HCT116 (cell line): ENCODE measurements around the gene STKLD1. TPM values are rescaled to one million over a fixed set of nuclear protein-coding genes. Genes with fewer than 3 reads are reported as not detected.

ENCODE experiments used
- ATAC-seq: fragments of 200-7000 bp; cut with Tn5 transposase; 2 replicates; pipeline ENCODE4 v1.9.1; 2020; ENCODE audit warnings: mild to moderate bottlenecking, moderate library complexity
- BruUV-seq: library from RNA; stranded (reverse); fragments of 400-500 nt; replicated peaks from 2 replicates; lab custom pipeline; 2021; lab: Mats Ljungman, UMichigan
- CTCF ChIA-PET: fragments of 300-600 bp; sonication (Branson Sonifier 250); formaldehyde crosslinking; loops from one replicate; lab custom pipeline; 2021; ENCODE audit warnings: antibody characterized with exemption; lab: Charles Lee
- POLR2A ChIA-PET: fragments of 300-600, 350-600 bp; sonication (Branson Sonifier 250); formaldehyde crosslinking; loops from one replicate; lab custom pipeline; 2021; ENCODE audit warnings: antibody characterized with exemption; lab: Charles Lee
- RAD21 ChIA-PET, 2 experiments: fragments of 300-600 bp; sonication (Branson Sonifier 250); formaldehyde crosslinking; loops; one replicate each; lab custom pipeline; 2023; ENCODE audit warnings: low total read pairs in 2 of 2; ENCODE audit not compliant: uncharacterized antibody in 2 of 2, unreplicated experiment in 2 of 2, low non-redundant PET in 1 of 2; lab: Charles Lee
- DNase-seq: peaks from one replicate; pipeline ENCODE4 v3.0.0-alpha.2; 2010; ENCODE audit warnings: low read depth, low spot score
- H2AFZ ChIP-seq: fragments of 200-600 bp; shearing (Covaris generic), sonication (generic); 2 replicates; pipeline ENCODE4 v1.6.1; 2017; ENCODE audit warnings: low read depth, mixed run types, mixed read lengths, antibody characterized with exemption, low read length; ENCODE audit not compliant: poor library complexity, severe bottlenecking
- H3K27ac ChIP-seq: 2 replicates; pipeline ENCODE4 v1.5.1; 2012; ENCODE audit warnings: low read depth, low read length
- H3K27me3 ChIP-seq: fragments of 200-600 bp; sonication (generic); 2 replicates; pipeline ENCODE4 v1.6.1; 2016; ENCODE audit warnings: mixed run types, low read length, mixed read lengths; ENCODE audit not compliant: insufficient read depth
- H3K36me3 ChIP-seq, 2 experiments: fragments of 200-500 bp in 1 of 2; fragments of 200-600 bp in 1 of 2; sonication (Bioruptor generic) in 1 of 2; sonication (generic) in 1 of 2; 2 replicates each; pipeline versions ENCODE4 v1.5.1 to v1.6.1; 2014 to 2016; ENCODE audit warnings: low read length in 2 of 2, inconsistent platforms in 1 of 2, mixed read lengths in 1 of 2, mixed run types in 1 of 2; ENCODE audit not compliant: insufficient read depth in 2 of 2, control insufficient read depth in 1 of 2
- H3K4me1 ChIP-seq, 2 experiments: fragments of 200-600 bp in 1 of 2; sonication (generic) in 1 of 2; 2 replicates each; pipeline versions ENCODE4 v1.5.1 to v1.6.1; 2012 to 2017; ENCODE audit warnings: low read length in 2 of 2, inconsistent platforms in 1 of 2, mild to moderate bottlenecking in 1 of 2, mixed read lengths in 1 of 2, mixed run types in 1 of 2, moderate library complexity in 1 of 2; ENCODE audit not compliant: insufficient read depth in 2 of 2, control insufficient read depth in 1 of 2
- H3K4me2 ChIP-seq: fragments of 200-600 bp; sonication (generic); 2 replicates; pipeline ENCODE4 v1.6.1; 2017; ENCODE audit warnings: mixed run types, low read length, mixed read lengths
- H3K4me3 ChIP-seq, 2 experiments: fragments of 200-600 bp in 1 of 2; sonication (generic) in 1 of 2; replicated peaks in 1 of 2; 2 replicates each; pipeline ENCODE4 v1.5.1; 2011 to 2016; ENCODE audit warnings: low read length in 2 of 2, control low read depth in 1 of 2, low read depth in 1 of 2, mild to moderate bottlenecking in 1 of 2, mixed read lengths in 1 of 2, mixed run types in 1 of 2
- H3K79me2 ChIP-seq: fragments of 200-600 bp; sonication (generic); 2 replicates; pipeline ENCODE4 v1.6.1; 2017; ENCODE audit warnings: mild to moderate bottlenecking, mixed run types, low read length, moderate library complexity, mixed read lengths; ENCODE audit not compliant: insufficient read depth
- H3K9ac ChIP-seq: fragments of 200-600 bp; sonication (generic); 2 replicates; pipeline ENCODE4 v1.6.1; 2016; ENCODE audit warnings: low read length, mixed read lengths
- H3K9me2 ChIP-seq: fragments of 200-600 bp; sonication (generic), shearing (Covaris generic); 2 replicates; pipeline ENCODE4 v1.6.1; 2017; ENCODE audit warnings: mixed run types, mild to moderate bottlenecking, moderate library complexity; ENCODE audit not compliant: insufficient read depth
- H3K9me3 ChIP-seq, 2 experiments: fragments of 200-500 bp in 1 of 2; fragments of 200-600 bp in 1 of 2; sonication (Bioruptor generic) in 1 of 2; sonication (generic) in 1 of 2; 2 replicates each; pipeline ENCODE4 v1.6.1; 2014 to 2017; ENCODE audit warnings: low read length in 2 of 2, mixed read lengths in 2 of 2, inconsistent platforms in 1 of 2, low read depth in 1 of 2, mild to moderate bottlenecking in 1 of 2, mixed run types in 1 of 2, moderate library complexity in 1 of 2; ENCODE audit not compliant: control insufficient read depth in 1 of 2, insufficient read depth in 1 of 2
- H4K20me1 ChIP-seq: fragments of 200-600 bp; sonication (generic), shearing (Covaris generic); 2 replicates; pipeline ENCODE4 v1.6.1; 2017; ENCODE audit warnings: mixed run types, mild to moderate bottlenecking, moderate library complexity; ENCODE audit not compliant: insufficient read depth
- ATF3 ChIP-seq: IDR thresholded peaks from 2 replicates; pipeline ENCODE4 v1.6.1; 2012
- EGR1 ChIP-seq: IDR thresholded peaks from 2 replicates; pipeline ENCODE4 v1.6.1; 2012; ENCODE audit warnings: low read depth
- POLR2A ChIP-seq: IDR thresholded peaks from 2 replicates; pipeline ENCODE4 v1.7.0; 2011; ENCODE audit warnings: borderline replicate concordance; ENCODE audit not compliant: insufficient read depth, insufficient read length; ENCODE audit errors: extremely low read depth
- POLR2AphosphoS5 ChIP-seq: IDR thresholded peaks from 2 replicates; pipeline ENCODE4 v1.6.1; 2011; ENCODE audit warnings: mild to moderate bottlenecking, low read depth, low read length, moderate library complexity
- RAD21 ChIP-seq: IDR thresholded peaks from 2 replicates; pipeline ENCODE4 v1.6.1; 2012; ENCODE audit warnings: low read depth, mild to moderate bottlenecking
- SP1 ChIP-seq: IDR thresholded peaks from 2 replicates; pipeline ENCODE4 v1.6.1; 2012; ENCODE audit warnings: low read depth
- ZFX ChIP-seq: fragments of 450-650 bp; IDR thresholded peaks from 2 replicates; pipeline ENCODE4 v1.6.1; 2017
- ZNF274 ChIP-seq: fragments of 200-500 bp; sonication (Bioruptor generic); IDR thresholded peaks from 2 replicates; pipeline ENCODE4 v1.6.1; 2014; ENCODE audit warnings: mild to moderate bottlenecking, low read depth, low read length, inconsistent platforms
- intact Hi-C: fragments of 100-400 bp; cut with micrococcal nuclease; formaldehyde crosslinking; loops from 2 replicates; pipeline ENCODE4 v1.10.0; 2022
- total RNA-seq: library from RNA; stranded (reverse); gene quantifications from one replicate; pipeline ENCODE4 v1.2.1, GENCODE V29; 2021; ENCODE audit not compliant: unreplicated experiment
- TF ChIP-seq, protein P1 (sequence below): IDR thresholded peaks from 2 replicates; pipeline ENCODE4 v1.6.1; 2012
- TF ChIP-seq, protein P2 (sequence below), 3 experiments: fragments of 200-600 bp in 1 of 3; sonication (generic) in 1 of 3; IDR thresholded peaks in 2 of 3; conservative IDR thresholded peaks in 1 of 3; 2 replicates each; pipeline ENCODE4 v1.5.1; 2012 to 2017; ENCODE audit warnings: low read depth in 2 of 3, low read length in 2 of 3, antibody characterized with exemption in 1 of 3, borderline replicate concordance in 1 of 3, control low read depth in 1 of 3, mild to moderate bottlenecking in 1 of 3, mixed read lengths in 1 of 3, mixed run types in 1 of 3, moderate library complexity in 1 of 3; ENCODE audit not compliant: insufficient read depth in 1 of 3

STKLD1 gene
- total RNA-seq, 1 experiment from 2014 or later = 0.37 TPM

DNA sequence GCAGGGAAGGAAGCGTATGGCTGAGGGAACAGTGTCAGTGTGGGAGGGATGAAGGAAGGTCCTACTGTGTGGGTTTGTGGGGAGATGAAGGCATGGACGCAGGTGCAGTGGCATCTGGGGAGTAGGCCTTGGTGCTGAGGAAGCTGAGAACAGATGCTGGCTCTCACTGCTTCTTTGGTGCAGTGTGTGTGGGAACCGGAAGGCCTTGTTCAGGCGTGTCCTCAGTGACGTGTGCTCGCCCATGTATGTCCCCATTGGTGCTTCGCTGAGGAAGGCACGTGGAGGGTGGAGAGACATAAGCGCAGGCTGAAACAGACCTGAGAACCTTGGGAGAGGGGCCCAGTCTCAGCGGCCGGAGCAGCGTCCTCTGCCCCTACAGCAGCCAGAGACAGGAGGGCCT lies 64.7 kb downstream of the STKLD1 start:
- no peak overlapping the region for H3K4me2 ChIP-seq
- ChIA-PET CTCF (no interaction called here), POLR2A (no interaction called here), RAD21 (no interaction called here)
- BruUV-seq = no TSS peak
- H3K9me3 ChIP-seq = no peaks in the 10 kb centered on the region
- DNase-seq = no peak
- H3K9ac ChIP-seq = no peak overlapping the region
- H3K4me1 ChIP-seq = no peaks in the 10 kb centered on the region
- no peaks in the 10 kb centered on the region for H3K9me2 ChIP-seq
- no peak for TF ChIP-seq POLR2A
- TF ChIP-seq EGR1 = no peak
- no peak for TF ChIP-seq ZFX
- TF ChIP-seq, protein P1, sequence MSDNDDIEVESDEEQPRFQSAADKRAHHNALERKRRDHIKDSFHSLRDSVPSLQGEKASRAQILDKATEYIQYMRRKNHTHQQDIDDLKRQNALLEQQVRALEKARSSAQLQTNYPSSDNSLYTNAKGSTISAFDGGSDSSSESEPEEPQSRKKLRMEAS = no peak
- no peaks in the 10 kb centered on the region for H3K36me3 ChIP-seq
- intact Hi-C loops = no loop called here
- H3K27me3 ChIP-seq = no peaks in the 10 kb centered on the region
- no peaks in the 10 kb centered on the region for H4K20me1 ChIP-seq
- H3K27ac ChIP-seq = no peak overlapping the region
- ATAC-seq = no peak
- no peak overlapping the region for H3K4me3 ChIP-seq
- no peak overlapping the region for H2AFZ ChIP-seq
- H3K79me2 ChIP-seq = no peaks in the 10 kb centered on the region

DNA sequence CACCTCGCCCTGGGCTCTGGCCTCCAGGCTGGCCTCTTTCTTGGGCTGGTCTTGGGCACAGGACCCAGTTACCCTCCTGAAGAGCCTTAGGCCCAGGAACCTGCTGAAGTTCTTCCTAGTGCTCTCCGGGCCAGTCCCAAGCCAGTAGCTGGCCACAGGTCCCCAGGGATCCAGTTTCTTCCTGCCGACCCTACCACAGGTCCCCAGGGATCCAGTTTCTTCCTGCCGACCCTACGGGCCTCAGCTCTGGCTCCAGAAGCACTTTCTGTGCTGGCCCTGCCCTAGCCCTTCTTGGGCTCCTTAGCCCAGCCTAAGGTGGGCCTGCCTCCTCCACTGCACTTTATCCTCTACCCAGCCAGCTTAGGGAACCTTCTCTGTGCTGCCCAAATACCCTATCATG lies 65.4 kb downstream of the STKLD1 start:
- H3K4me3 ChIP-seq = no peak overlapping the region
- no peak overlapping the region for H3K9ac ChIP-seq
- ChIA-PET CTCF (no interaction called here), RAD21 (no interaction called here), POLR2A (no interaction called here)
- no peaks in the 10 kb centered on the region for H3K9me3 ChIP-seq
- DNase-seq (no peak), ATAC-seq (no peak)
- BruUV-seq = no TSS peak
- H3K4me2 ChIP-seq = no peak overlapping the region
- H4K20me1 ChIP-seq = no peaks in the 10 kb centered on the region
- H3K4me1 ChIP-seq = no peaks in the 10 kb centered on the region
- no peak overlapping the region for H2AFZ ChIP-seq
- no peaks in the 10 kb centered on the region for H3K36me3 ChIP-seq
- H3K27ac ChIP-seq = no peak overlapping the region
- intact Hi-C loops = no loop called here
- H3K27me3 ChIP-seq = no peaks in the 10 kb centered on the region
- TF ChIP-seq EGR1 (no peak), SP1 (no peak), ZNF274 (no peak), POLR2AphosphoS5 (no peak), ATF3 (no peak), RAD21 (no peak)
- TF ChIP-seq, protein P2, sequence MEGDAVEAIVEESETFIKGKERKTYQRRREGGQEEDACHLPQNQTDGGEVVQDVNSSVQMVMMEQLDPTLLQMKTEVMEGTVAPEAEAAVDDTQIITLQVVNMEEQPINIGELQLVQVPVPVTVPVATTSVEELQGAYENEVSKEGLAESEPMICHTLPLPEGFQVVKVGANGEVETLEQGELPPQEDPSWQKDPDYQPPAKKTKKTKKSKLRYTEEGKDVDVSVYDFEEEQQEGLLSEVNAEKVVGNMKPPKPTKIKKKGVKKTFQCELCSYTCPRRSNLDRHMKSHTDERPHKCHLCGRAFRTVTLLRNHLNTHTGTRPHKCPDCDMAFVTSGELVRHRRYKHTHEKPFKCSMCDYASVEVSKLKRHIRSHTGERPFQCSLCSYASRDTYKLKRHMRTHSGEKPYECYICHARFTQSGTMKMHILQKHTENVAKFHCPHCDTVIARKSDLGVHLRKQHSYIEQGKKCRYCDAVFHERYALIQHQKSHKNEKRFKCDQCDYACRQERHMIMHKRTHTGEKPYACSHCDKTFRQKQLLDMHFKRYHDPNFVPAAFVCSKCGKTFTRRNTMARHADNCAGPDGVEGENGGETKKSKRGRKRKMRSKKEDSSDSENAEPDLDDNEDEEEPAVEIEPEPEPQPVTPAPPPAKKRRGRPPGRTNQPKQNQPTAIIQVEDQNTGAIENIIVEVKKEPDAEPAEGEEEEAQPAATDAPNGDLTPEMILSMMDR (IDR thresholded peaks at IDR 0.05 in 2 of 3, conservative IDR thresholded peaks at IDR 0.05 in 1 of 3; ENCODE audit: borderline replicate concordance in 1 of 3, insufficient read depth in 1 of 3, low read depth in 2 of 3, low read length in 2 of 3) = no peak
- H3K79me2 ChIP-seq = no peaks in the 10 kb centered on the region
- H3K9me2 ChIP-seq = no peaks in the 10 kb centered on the region
